Upper lobe of left lung (tissue), 4 donors: Measurements from ENCODE around the gene PLA2G4D.

Experiments used
- EP300 ChIP-seq, 4 donors: sonication (generic); formaldehyde crosslinking; IDR thresholded peaks; one replicate each; pipeline ENCODE4 v1.5.1; 2017; ENCODE audit warnings: antibody characterized with exemption in 4 of 4, control low read depth in 2 of 4
- POLR2A ChIP-seq, 4 donors: fragments of 450-650 bp; IDR thresholded peaks; one replicate each; pipeline ENCODE4 v1.5.1; 2016 to 2017; ENCODE audit warnings: antibody characterized with exemption in 4 of 4, mild to moderate bottlenecking in 2 of 4
- POLR2AphosphoS5 ChIP-seq, 2 donors: sonication (generic); formaldehyde crosslinking; IDR thresholded peaks; one replicate each; pipeline ENCODE4 v1.5.1; 2017; ENCODE audit warnings: antibody characterized with exemption in 2 of 2
- TF ChIP-seq, protein P1 (sequence below), 6 experiments: fragments of 450-650 bp in 4 of 6; fragments of 200-600 bp in 2 of 6; sonication (generic) in 2 of 6; IDR thresholded peaks; one replicate each; pipeline ENCODE4 v1.5.1; 2016 to 2019; ENCODE audit warnings: antibody characterized with exemption in 6 of 6

DNA sequence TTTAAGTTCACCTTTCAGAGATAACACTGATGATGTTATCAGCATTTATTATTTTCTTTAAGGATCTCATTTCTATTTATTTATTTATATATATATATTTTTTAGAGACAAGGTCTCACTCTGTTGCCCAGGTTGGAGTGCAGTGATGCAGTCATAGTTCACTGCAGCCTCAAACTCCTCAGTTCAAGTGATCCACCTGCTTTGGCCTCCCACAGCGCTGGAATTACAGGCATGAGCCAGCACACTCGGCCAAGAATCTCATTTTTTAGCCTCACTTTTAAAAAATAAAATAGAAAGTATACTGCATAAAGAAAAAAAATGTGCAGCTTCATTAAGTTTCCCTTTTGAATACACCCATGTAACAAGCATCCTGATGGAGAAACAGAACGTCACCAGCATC is 35.6 kb downstream of the PLA2G4D start:
- TF ChIP-seq POLR2AphosphoS5 (IDR thresholded peaks at IDR 0.05) (no peak), POLR2A (IDR thresholded peaks at IDR 0.05) (no peak), EP300 (IDR thresholded peaks at IDR 0.05) (no peak)
- TF ChIP-seq, protein P1, sequence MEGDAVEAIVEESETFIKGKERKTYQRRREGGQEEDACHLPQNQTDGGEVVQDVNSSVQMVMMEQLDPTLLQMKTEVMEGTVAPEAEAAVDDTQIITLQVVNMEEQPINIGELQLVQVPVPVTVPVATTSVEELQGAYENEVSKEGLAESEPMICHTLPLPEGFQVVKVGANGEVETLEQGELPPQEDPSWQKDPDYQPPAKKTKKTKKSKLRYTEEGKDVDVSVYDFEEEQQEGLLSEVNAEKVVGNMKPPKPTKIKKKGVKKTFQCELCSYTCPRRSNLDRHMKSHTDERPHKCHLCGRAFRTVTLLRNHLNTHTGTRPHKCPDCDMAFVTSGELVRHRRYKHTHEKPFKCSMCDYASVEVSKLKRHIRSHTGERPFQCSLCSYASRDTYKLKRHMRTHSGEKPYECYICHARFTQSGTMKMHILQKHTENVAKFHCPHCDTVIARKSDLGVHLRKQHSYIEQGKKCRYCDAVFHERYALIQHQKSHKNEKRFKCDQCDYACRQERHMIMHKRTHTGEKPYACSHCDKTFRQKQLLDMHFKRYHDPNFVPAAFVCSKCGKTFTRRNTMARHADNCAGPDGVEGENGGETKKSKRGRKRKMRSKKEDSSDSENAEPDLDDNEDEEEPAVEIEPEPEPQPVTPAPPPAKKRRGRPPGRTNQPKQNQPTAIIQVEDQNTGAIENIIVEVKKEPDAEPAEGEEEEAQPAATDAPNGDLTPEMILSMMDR (IDR thresholded peaks at IDR 0.05) = no peak
